Daoy (cell line): ENCODE results near the gene GDE1. TPM values are rescaled to one million over a fixed set of nuclear protein-coding genes. Genes with fewer than 3 reads are reported as not detected.

Source experiments
- DNase-seq: peaks from one replicate; pipeline ENCODE4 v3.0.0-alpha.2; 2015; ENCODE audit warnings: low read depth
- total RNA-seq: library from RNA; depleted of rRNA; stranded (reverse); fragments of >200 nt; shearing (Covaris generic); gene quantifications from 2 replicates; pipeline ENCODE4 v1.2.3, GENCODE V29; 2014; rRNA removed

The GDE1 gene
- total RNA-seq, 1 experiment from 2014 or later, result 56.1 TPM

- DNase-seq, result peak; percentile 13
Observed at GRCh38 chr16:19486750-19487325, 35.1 kb downstream of the GDE1 start.

- no peak for DNase-seq
Observed at GRCh38 chr16:19486051-19486450, 35.8 kb downstream of the GDE1 start.

- no peak for DNase-seq
Observed at GRCh38 chr16:19485611-19486010, 36.3 kb downstream of the GDE1 start.

- no peak for DNase-seq
Observed at GRCh38 chr16:19484096-19484495, 37.8 kb downstream of the GDE1 start.

- no peak for DNase-seq
Observed at GRCh38 chr16:19482291-19482690, 39.6 kb downstream of the GDE1 start.

GRCh38 chr16:19481769-19482168 lies 40.1 kb downstream of the GDE1 start:
- no peak for DNase-seq

GRCh38 chr16:19481296-19481695 lies 40.6 kb downstream of the GDE1 start:
- no peak for DNase-seq

- DNase-seq, result no peak
Observed at GRCh38 chr16:19479302-19479721, 42.6 kb downstream of the GDE1 start.

- DNase-seq, result no peak
Observed at GRCh38 chr16:19478505-19478904, 43.4 kb downstream of the GDE1 start.

GRCh38 chr16:19474617-19475016 lies 47.3 kb downstream of the GDE1 start:
- no peak for DNase-seq

GRCh38 chr16:19472482-19472881 lies 49.4 kb downstream of the GDE1 start:
- DNase-seq, result no peak

- no peak for DNase-seq
Observed at GRCh38 chr16:19468300-19468699, 53.6 kb downstream of the GDE1 start.

GRCh38 chr16:19463468-19464315 lies 58.2 kb downstream of the GDE1 start:
- peak; percentile 40 for DNase-seq

- DNase-seq, result no peak
Observed at GRCh38 chr16:19460397-19460796, 61.5 kb downstream of the GDE1 start.

- no peak for DNase-seq
Observed at GRCh38 chr16:19458722-19459379, 63.0 kb downstream of the GDE1 start.

Other genes with a start within 250 kb of the GDE1 start
- gene CLEC19A, start 236.4 kb downstream of the GDE1 start, total RNA-seq, result not detected in 2 replicates
- gene TMC5, start 104.2 kb downstream of the GDE1 start, total RNA-seq, result 0.23 TPM in 1 of 2 replicates, not detected in the other
- 14.2 and 17.7 TPM in 2 replicates for gene CCP110, start 1.8 kb upstream of the GDE1 start, total RNA-seq
- 11.8 and 12.1 TPM in 2 replicates for gene VPS35L, start 33.6 kb upstream of the GDE1 start, total RNA-seq
- gene KNOP1, start 196.1 kb upstream of the GDE1 start, total RNA-seq, result 24.6 and 38.2 TPM in 2 replicates
- 14.9 and 18.6 TPM in 2 replicates for gene IQCK, start 196.2 kb upstream of the GDE1 start, total RNA-seq